HG03103 (cell line): ENCODE measurements around the gene IL27RA.
"Not testable (repeated sequence)": the region's sequence is repeated elsewhere in the genome, so short reads cannot be mapped to it uniquely, and the experiment has no call there.

Experiments used
- ATAC-seq: cut with Tn5 transposase; IDR thresholded peaks from one replicate; pipeline ENCODE4 v1.9.1; 2021; ENCODE audit warnings: low read depth; ENCODE audit not compliant: unreplicated experiment

The IL27RA gene

GRCh38 chr19:14027856-14028450 is 3.6 kb upstream of the IL27RA start, which contains the start of gene RLN3:
TSS of gene RLN3 (plus strand) at chr19:14028148. CDS start at chr19:14028205, 57 bp downstream.
- no peak for ATAC-seq

GRCh38 chr19:14028901-14029300 is 2.7 kb upstream of the IL27RA start:
- no peak for ATAC-seq

DNA sequence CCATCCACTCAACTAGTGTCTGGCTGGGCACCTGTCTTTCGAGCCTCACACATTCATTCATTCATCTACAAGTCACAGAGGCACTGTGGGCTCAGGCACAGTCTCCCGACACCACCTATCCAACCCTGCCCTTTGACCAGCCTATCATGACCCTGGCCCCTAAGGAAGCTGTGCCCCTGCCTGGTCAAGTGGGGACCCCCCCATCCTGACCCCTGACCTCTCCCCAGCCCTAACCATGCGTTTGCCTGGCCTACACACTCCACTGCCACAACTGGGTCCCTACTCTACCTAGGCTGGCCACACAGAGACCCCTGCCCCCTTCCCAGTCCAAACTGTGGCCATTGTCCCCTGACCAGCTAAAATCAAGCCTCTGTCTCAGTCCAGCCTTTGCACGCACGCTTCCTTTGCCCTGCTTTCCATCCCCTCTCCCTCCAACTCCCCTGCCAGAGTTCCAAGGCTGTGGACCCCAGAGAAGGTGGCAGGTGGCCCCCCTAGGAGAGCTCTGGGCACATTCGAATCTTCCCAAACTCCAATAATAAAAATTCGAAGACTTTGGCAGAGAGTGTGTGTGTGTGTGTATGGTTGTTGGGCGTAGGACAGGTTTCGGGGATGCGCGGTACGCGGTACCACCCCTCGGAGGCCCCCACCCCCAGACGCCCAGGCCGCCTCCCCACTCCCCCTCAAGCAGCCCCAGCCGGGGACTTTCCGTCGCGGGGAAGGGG is 404 bp upstream of the IL27RA start:
- ATAC-seq = no peak

DNA sequence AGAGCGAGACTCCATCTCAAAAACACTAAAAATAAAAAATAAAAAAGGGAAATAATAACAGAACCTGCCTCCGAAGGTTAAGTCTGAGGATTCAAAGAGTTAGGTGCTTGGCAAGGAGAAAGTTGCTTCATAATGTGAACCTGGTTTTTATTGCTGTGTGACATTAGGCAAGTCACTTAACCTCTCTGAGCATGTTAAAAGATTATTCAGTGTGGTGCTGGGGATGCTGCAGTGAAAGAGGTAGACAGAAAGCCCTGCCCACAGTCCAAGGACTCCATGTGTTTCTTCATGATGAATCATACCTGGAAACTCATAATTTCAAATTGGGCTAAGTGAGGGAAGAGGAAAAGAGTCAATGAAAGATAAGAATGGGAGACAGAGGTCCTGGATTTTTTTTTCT is 2.4 kb downstream of the IL27RA start:
- ATAC-seq = no peak

GRCh38 chr19:14035159-14035558 is 3.6 kb downstream of the IL27RA start:
- not testable (repeated sequence) for ATAC-seq

DNA sequence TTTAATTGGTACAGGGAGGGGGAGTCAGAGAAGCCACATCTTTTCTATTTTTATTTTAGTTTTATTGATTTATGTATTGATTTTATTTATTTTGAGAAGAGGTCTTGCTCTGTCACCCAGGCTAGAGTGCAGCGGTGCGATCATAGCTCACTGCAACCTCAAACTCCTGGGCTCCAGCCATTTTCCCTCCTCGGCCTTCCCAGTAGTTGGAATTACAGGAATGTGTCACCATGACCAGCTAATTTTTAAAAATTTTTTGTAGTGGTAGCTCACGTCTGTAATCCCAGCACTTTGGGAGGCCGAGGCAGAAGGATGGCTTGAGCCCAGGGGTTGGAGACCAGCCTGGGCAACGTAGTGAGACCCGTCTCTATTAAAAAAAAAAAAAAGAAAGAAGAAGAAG is 4.1 kb downstream of the IL27RA start:
- ATAC-seq = no peak

DNA sequence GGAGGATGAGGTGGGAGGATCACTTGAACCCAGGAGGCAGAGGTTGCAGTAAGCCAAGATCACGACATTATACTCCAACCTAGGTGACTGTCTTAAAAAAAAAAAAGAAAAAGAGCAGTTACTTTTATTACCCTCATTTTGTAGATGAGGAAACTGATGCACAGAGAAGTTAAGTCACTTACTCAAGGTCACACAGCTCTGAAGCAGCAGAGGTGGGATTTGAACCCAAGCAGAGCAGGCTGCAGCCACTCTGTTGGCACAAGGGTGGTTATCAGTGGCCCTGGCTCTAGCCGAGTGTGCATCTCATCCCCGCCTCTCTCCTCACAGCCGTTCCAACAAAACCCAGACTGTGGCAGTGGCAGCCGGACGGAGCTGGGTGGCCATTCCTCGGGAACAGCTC is 7.6 kb downstream of the IL27RA start:
- ATAC-seq = no peak

- ATAC-seq = not testable (repeated sequence)
These were observed 11.4 kb downstream of the IL27RA start for GRCh38 chr19:14042659-14043608.

- ATAC-seq = not testable (repeated sequence)
These were observed 16.3 kb downstream of the IL27RA start for GRCh38 chr19:14047866-14048265.

DNA sequence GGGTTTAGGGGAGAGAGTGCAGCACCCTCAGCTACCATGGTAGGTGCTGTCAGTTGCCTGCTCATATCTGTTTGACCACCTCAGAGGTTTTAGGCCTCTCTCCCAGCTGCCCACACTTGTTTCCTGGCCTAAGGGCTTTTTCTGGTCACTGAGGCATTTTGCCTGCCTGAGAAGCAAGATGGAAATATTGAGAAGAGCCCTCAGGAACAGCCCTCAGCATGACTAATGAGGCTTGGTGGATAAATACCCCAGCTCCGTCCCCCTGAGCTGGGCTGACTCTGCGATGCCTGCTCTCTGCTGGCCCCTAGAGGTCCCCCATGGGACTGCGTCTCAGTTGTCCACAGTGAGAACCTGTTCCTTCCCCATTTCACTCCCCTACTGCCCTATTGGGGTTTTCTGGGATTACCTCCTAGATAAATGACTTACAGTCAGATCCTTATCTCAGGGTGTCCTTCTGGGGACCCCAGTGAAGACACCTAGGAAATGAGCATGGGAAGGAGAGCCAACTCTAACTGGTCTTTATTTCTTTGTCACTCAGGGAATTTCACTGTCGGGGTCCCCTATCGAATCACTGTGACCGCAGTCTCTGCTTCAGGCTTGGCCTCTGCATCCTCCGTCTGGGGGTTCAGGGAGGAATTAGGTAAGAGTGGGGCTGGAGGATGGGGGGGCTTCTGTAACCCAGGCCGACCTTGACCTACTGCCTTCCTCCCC is 17.0 kb downstream of the IL27RA start:
- ATAC-seq = no peak

GRCh38 chr19:14050512-14050911 is 18.9 kb downstream of the IL27RA start:
- ATAC-seq = no peak

DNA sequence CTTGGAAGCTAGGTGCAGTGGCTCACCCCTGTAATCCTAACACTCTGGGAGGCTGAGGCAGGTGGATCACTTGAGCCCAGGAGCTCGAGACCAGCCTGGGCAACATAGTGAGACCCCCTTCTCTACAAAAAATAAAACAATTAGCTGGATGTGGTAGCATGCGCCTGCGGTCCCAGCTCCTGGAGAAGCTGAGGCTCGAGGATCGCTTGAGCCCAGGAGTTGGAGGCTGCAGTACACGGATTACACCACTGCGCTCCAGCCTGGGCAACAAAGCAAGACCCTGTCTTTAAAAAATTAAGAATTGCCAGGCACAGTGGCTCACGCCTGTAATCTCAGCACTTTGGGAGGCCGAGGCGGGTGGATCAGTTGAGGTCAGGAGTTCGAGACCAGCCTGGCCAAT is 19.4 kb downstream of the IL27RA start:
- ATAC-seq = not testable (repeated sequence)

- ATAC-seq = no peak
These were observed 20.4 kb downstream of the IL27RA start for GRCh38 chr19:14051980-14052379.

- no peak for ATAC-seq
These were observed 20.9 kb downstream of the IL27RA start for GRCh38 chr19:14052470-14052869.

GRCh38 chr19:14053032-14053431 is 21.5 kb downstream of the IL27RA start:
- ATAC-seq = no peak

GRCh38 chr19:14053500-14053899 is 21.9 kb downstream of the IL27RA start:
- no peak for ATAC-seq

- ATAC-seq = no peak
These were observed 22.5 kb downstream of the IL27RA start for GRCh38 chr19:14054099-14054498.

GRCh38 chr19:14054721-14055120 is 23.2 kb downstream of the IL27RA start:
- ATAC-seq = no peak

- ATAC-seq = no peak
These were observed 23.8 kb downstream of the IL27RA start for GRCh38 chr19:14055396-14055795.

- no peak for ATAC-seq
These were observed 24.6 kb downstream of the IL27RA start for GRCh38 chr19:14056069-14056666.
